H1 (cell line): Measurements from ENCODE around the gene PDS5A. TPM values are rescaled to one million over a fixed set of nuclear protein-coding genes. Genes with fewer than 3 reads are reported as not detected.

Experiments
- CTCF ChIA-PET: fragments of 300-600 bp; sonication (Branson Sonifier 250); formaldehyde crosslinking; loops from one replicate; lab custom pipeline; 2021; ENCODE audit not compliant: partially characterized antibody; lab: Charles Lee
- POLR2A ChIA-PET: fragments of 300-600 bp; sonication (Branson Sonifier 250); formaldehyde crosslinking; loops from one replicate; lab custom pipeline; 2021; ENCODE audit warnings: inconsistent platforms; ENCODE audit not compliant: partially characterized antibody; lab: Charles Lee
- DNase-seq, 2 experiments: peaks; one replicate each; pipeline versions ENCODE4 v3.0.0 to v3.0.0-alpha.2; 2010 to 2022; ENCODE audit warnings: low spot score in 2 of 2, low read depth in 1 of 2, mixed read lengths in 1 of 2
- FAIRE-seq: peaks from 2 replicates; lab custom pipeline; 2011; peaks lifted over from hg19 to GRCh38; lab: Jason Lieb, UNC
- H2AFZ ChIP-seq: 2 replicates; pipeline ENCODE4 v1.8.1; 2012; ENCODE audit warnings: low read length, inconsistent platforms
- H2AK5ac ChIP-seq: 2 replicates; pipeline ENCODE4 v1.6.1; 2013; ENCODE audit warnings: low read depth, low read length
- H2BK120ac ChIP-seq: replicated peaks from 2 replicates; pipeline ENCODE3; 2013; ENCODE audit warnings: low read depth, low read length, inconsistent platforms
- H2BK12ac ChIP-seq: 2 replicates; pipeline ENCODE4 v1.6.1; 2013; ENCODE audit warnings: low read depth, low read length
- H2BK15ac ChIP-seq: 2 replicates; pipeline ENCODE4 v1.6.1; 2013; ENCODE audit warnings: low read length
- H2BK20ac ChIP-seq: 2 replicates; pipeline ENCODE4 v1.6.1; 2013; ENCODE audit warnings: low read length
- H2BK5ac ChIP-seq: 2 replicates; pipeline ENCODE4 v1.6.1; 2013; ENCODE audit warnings: low read depth, low read length
- H3K14ac ChIP-seq: 2 replicates; pipeline ENCODE4 v1.6.1; 2013; ENCODE audit warnings: inconsistent platforms; ENCODE audit not compliant: insufficient read length
- H3K18ac ChIP-seq: 2 replicates; pipeline ENCODE4 v1.6.1; 2013; ENCODE audit warnings: low read length; ENCODE audit errors: extremely low read depth
- H3K23ac ChIP-seq: 2 replicates; pipeline ENCODE4 v1.6.1; 2013; ENCODE audit warnings: inconsistent platforms; ENCODE audit not compliant: insufficient read length
- H3K23me2 ChIP-seq: 2 replicates; pipeline ENCODE4 v1.6.1; 2013; ENCODE audit warnings: low read depth, low read length
- H3K27ac ChIP-seq: 2 replicates; pipeline ENCODE4 v1.6.1; 2011; ENCODE audit warnings: low read depth, low read length, inconsistent platforms
- H3K27me3 ChIP-seq, 4 experiments: replicated peaks in 1 of 4; 1 replicate in 1 of 4; 2 replicates in 3 of 4; pipeline versions ENCODE4 v1.6.1 to v1.8.1; 2011 to 2013; ENCODE audit warnings: low read length in 3 of 4, mild to moderate bottlenecking in 3 of 4, inconsistent platforms in 2 of 4, mixed read lengths in 2 of 4, moderate library complexity in 1 of 4; ENCODE audit not compliant: control insufficient read depth in 3 of 4, insufficient read depth in 3 of 4; ENCODE audit errors: extremely low read depth in 1 of 4
- H3K36me3 ChIP-seq, 4 experiments: 2 replicates each; pipeline versions ENCODE4 v1.6.1 to v1.8.1; 2011 to 2013; ENCODE audit warnings: mild to moderate bottlenecking in 4 of 4, low read length in 3 of 4, moderate library complexity in 2 of 4, control low read depth in 1 of 4, inconsistent platforms in 1 of 4; ENCODE audit not compliant: insufficient read depth in 4 of 4, control insufficient read depth in 2 of 4
- H3K4ac ChIP-seq: replicated peaks from 2 replicates; pipeline ENCODE3; 2013; ENCODE audit warnings: low read length, low read depth, mixed read lengths, inconsistent platforms; ENCODE audit not compliant: insufficient read length
- H3K4me1 ChIP-seq, 4 experiments: replicated peaks in 1 of 4; 1 replicate in 1 of 4; 2 replicates in 3 of 4; pipeline versions ENCODE4 v1.6.1 to v1.8.1; 2011 to 2013; ENCODE audit warnings: low read length in 3 of 4, inconsistent platforms in 2 of 4, mixed read lengths in 1 of 4; ENCODE audit not compliant: insufficient read depth in 4 of 4, control insufficient read depth in 3 of 4
- H3K4me2 ChIP-seq, 2 experiments: 2 replicates each; pipeline versions ENCODE4 v1.6.1 to v1.8.1; 2011 to 2013; ENCODE audit warnings: low read depth in 2 of 2, low read length in 2 of 2, control low read depth in 1 of 2, inconsistent platforms in 1 of 2, mild to moderate bottlenecking in 1 of 2; ENCODE audit not compliant: insufficient read depth in 1 of 2
- H3K4me3 ChIP-seq, 4 experiments: fragments of 200-600, 300-600 bp in 1 of 4; sonication (generic), shearing (Covaris generic), sonication (Bioruptor Twin) in 1 of 4; 2 replicates each; pipeline versions ENCODE4 v1.5.1 to v1.8.1; 2011 to 2016; ENCODE audit warnings: low read length in 4 of 4, low read depth in 3 of 4, control low read depth in 2 of 4, inconsistent platforms in 2 of 4, mild to moderate bottlenecking in 2 of 4, mixed read lengths in 1 of 4, moderate library complexity in 1 of 4; ENCODE audit not compliant: insufficient read depth in 2 of 4; ENCODE audit errors: extremely low read depth in 1 of 4
- H3K56ac ChIP-seq: replicated peaks from 2 replicates; pipeline ENCODE3; 2013; ENCODE audit warnings: low read depth, mild to moderate bottlenecking, mixed read lengths, low read length, inconsistent platforms; ENCODE audit not compliant: insufficient read length
- H3K79me1 ChIP-seq: 2 replicates; pipeline ENCODE4 v1.6.1; 2013; ENCODE audit warnings: low read depth, low read length, control low read depth
- H3K79me2 ChIP-seq, 2 experiments: 2 replicates each; pipeline versions ENCODE4 v1.6.1 to v1.8.1; 2012 to 2013; ENCODE audit warnings: low read length in 2 of 2, mild to moderate bottlenecking in 2 of 2, inconsistent platforms in 1 of 2; ENCODE audit not compliant: insufficient read depth in 2 of 2, control insufficient read depth in 1 of 2
- H3K9ac ChIP-seq, 4 experiments: replicated peaks in 1 of 4; 1 replicate in 1 of 4; 2 replicates in 3 of 4; pipeline versions ENCODE4 v1.6.1 to v1.8.1; 2011 to 2013; ENCODE audit warnings: low read depth in 3 of 4, low read length in 3 of 4, control low read depth in 2 of 4, mild to moderate bottlenecking in 2 of 4, moderate library complexity in 2 of 4, inconsistent platforms in 1 of 4; ENCODE audit errors: extremely low read depth in 1 of 4
- H3K9me3 ChIP-seq, 2 experiments: 2 replicates each; pipeline versions ENCODE4 v1.6.1 to v1.8.1; 2012 to 2013; ENCODE audit warnings: mild to moderate bottlenecking in 2 of 2, moderate library complexity in 2 of 2, control low read depth in 1 of 2, inconsistent platforms in 1 of 2, low read depth in 1 of 2, low read length in 1 of 2, mixed read lengths in 1 of 2; ENCODE audit not compliant: insufficient read depth in 2 of 2
- H4K20me1 ChIP-seq, 2 experiments: replicated peaks in 1 of 2; 2 replicates each; pipeline versions ENCODE3 to v1.8.1; 2011 to 2013; ENCODE audit warnings: inconsistent platforms in 2 of 2, low read length in 2 of 2, mild to moderate bottlenecking in 1 of 2; ENCODE audit not compliant: insufficient read depth in 2 of 2, control insufficient read depth in 1 of 2
- H4K5ac ChIP-seq: 2 replicates; pipeline ENCODE4 v1.6.1; 2013; ENCODE audit warnings: low read length, low read depth, mixed read lengths, inconsistent platforms; ENCODE audit not compliant: insufficient read length
- H4K8ac ChIP-seq: 2 replicates; pipeline ENCODE4 v1.8.0; 2013; ENCODE audit warnings: mild to moderate bottlenecking, moderate library complexity, low read length, inconsistent platforms; ENCODE audit not compliant: insufficient read depth; ENCODE audit errors: extremely low read depth
- H4K91ac ChIP-seq: replicated peaks from 2 replicates; pipeline ENCODE3; 2013; ENCODE audit warnings: low read length, mixed read lengths, inconsistent platforms; ENCODE audit not compliant: insufficient read length
- BACH1 ChIP-seq: IDR thresholded peaks from 2 replicates; pipeline ENCODE4 v1.6.1; 2012; ENCODE audit warnings: low read length, improper control_type of control experiment
- CEBPB ChIP-seq: IDR thresholded peaks from 2 replicates; pipeline ENCODE4 v1.6.1; 2012; ENCODE audit warnings: low read depth, low read length
- CHD1 ChIP-seq: IDR thresholded peaks from 2 replicates; pipeline ENCODE4 v1.6.1; 2012; ENCODE audit warnings: low read depth, low read length, improper control_type of control experiment
- EP300 ChIP-seq, 2 experiments: IDR thresholded peaks; 1 replicate in 1 of 2; 2 replicates in 1 of 2; pipeline ENCODE4 v1.6.1; 2011 to 2012; ENCODE audit warnings: low read depth in 2 of 2, low read length in 2 of 2, mild to moderate bottlenecking in 2 of 2, borderline replicate concordance in 1 of 2, inconsistent platforms in 1 of 2, moderate library complexity in 1 of 2
- JUN ChIP-seq: IDR thresholded peaks from 2 replicates; pipeline ENCODE4 v1.6.1; 2011; ENCODE audit warnings: low read depth, mild to moderate bottlenecking, improper control_type of control experiment, low read length
- KDM1A ChIP-seq: fragments of 200-600, 300-600 bp; sonication (generic); IDR thresholded peaks from 2 replicates; pipeline ENCODE4 v1.7.1; 2016; ENCODE audit warnings: mild to moderate bottlenecking, low read length, borderline replicate concordance
- KDM4A ChIP-seq: IDR thresholded peaks from one replicate; pipeline ENCODE4 v1.7.1; 2012; ENCODE audit warnings: low read depth, mild to moderate bottlenecking, moderate library complexity, low read length, inconsistent platforms; ENCODE audit not compliant: severe bottlenecking
- MAX ChIP-seq: IDR thresholded peaks from 2 replicates; pipeline ENCODE4 v1.6.1; 2012; ENCODE audit warnings: inconsistent platforms
- RXRA ChIP-seq: IDR thresholded peaks from 2 replicates; pipeline ENCODE4 v1.6.1; 2011; ENCODE audit warnings: low read depth, mild to moderate bottlenecking, low read length, moderate library complexity; ENCODE audit not compliant: insufficient read depth
- SAP30 ChIP-seq: fragments of 300-600 bp; sonication (generic); IDR thresholded peaks from 2 replicates; pipeline ENCODE4 v1.7.1; 2012; ENCODE audit warnings: low read length, moderate library complexity, mild to moderate bottlenecking, inconsistent platforms; ENCODE audit not compliant: insufficient read depth, insufficient replicate concordance
- TAF1 ChIP-seq: IDR thresholded peaks from 2 replicates; pipeline ENCODE4 v1.6.1; 2011; ENCODE audit warnings: mild to moderate bottlenecking, low read depth, low read length
- TEAD4 ChIP-seq: IDR thresholded peaks from 2 replicates; pipeline ENCODE4 v1.6.1; 2012; ENCODE audit warnings: low read depth, low read length, inconsistent platforms, mixed read lengths
- USF2 ChIP-seq: IDR thresholded peaks from 2 replicates; pipeline ENCODE4 v1.6.1; 2011; ENCODE audit warnings: low read length, improper control_type of control experiment
- WGBS, 2 experiments: shearing (Covaris generic) in 1 of 2; methylation state at CpG; one replicate each; pipeline versions ENCODE4 v1.1.6 to v1.1.7; 2013 to 2015; ENCODE audit warnings: low lambda C conversion rate in 2 of 2, mixed read lengths in 2 of 2, inconsistent platforms in 1 of 2, low coverage in 1 of 2, missing lambda C conversion rate in 1 of 2; ENCODE audit not compliant: insufficient replicate concordance in 2 of 2, insufficient coverage in 1 of 2, insufficient read length in 1 of 2; ENCODE audit errors: extremely low coverage in 1 of 2, missing lambda C conversion rate in 1 of 2; 5-methylcytosine and 5-hydroxymethylcytosine counted together
- polyA plus RNA-seq, 7 experiments: library from polyadenylated mRNA; depleted of rRNA in 3 of 7; stranded (reverse) in 5 of 7; unstranded in 2 of 7; fragments of >200 nt in 5 of 7; fragments of 200-250 nt in 2 of 7; gene quantifications; 1 replicate in 5 of 7; 2 replicates in 1 of 7; 4 replicates in 1 of 7; pipeline versions ENCODE4 v1.2.1 to v1.2.3, GENCODE V29; 2011 to 2013; ENCODE audit warnings: missing spikeins in 2 of 7, mixed read lengths in 2 of 7
- total RNA-seq: library from RNA; stranded (reverse); fragmentation: NEBNext Ultra II Directional; extraction: Animal tissue kit (Norgen Biotek cat#: 25700); gene quantifications from 2 replicates; pipeline ENCODE4 v1.2.1, GENCODE V29; 2021

Gene PDS5A
- total and polyA plus RNA-seq, 2 of the 8 experiments (the other 6 are each of a cell fraction or from before 2014, with no cell fraction given), result 15.5 to 76.6 TPM

GRCh38 chr4:39931441-39931901, 46.2 kb downstream of the PDS5A start:
- no peak overlapping the region for H3K4me2 ChIP-seq
- no peak overlapping the region for H2BK120ac ChIP-seq
- H3K27me3 ChIP-seq, result no peaks in the 10 kb centered on the region
- no peak overlapping the region for H3K27ac ChIP-seq
- peaks cover 6 to 76% of the 10 kb centered on the region in 2 experiments for H3K79me2 ChIP-seq
- peaks cover 0 to 14% (median 0%) of the 10 kb centered on the region in 4 experiments; a peak in 2 of 8 replicates for H3K36me3 ChIP-seq
- H3K4ac ChIP-seq, result no peak overlapping the region
- H4K5ac ChIP-seq, result no peak overlapping the region
- DNase-seq, result no peak
- H4K8ac ChIP-seq, result no peak overlapping the region
- H3K56ac ChIP-seq, result no peak overlapping the region
- no peak overlapping the region for H3K14ac ChIP-seq
- H4K20me1 ChIP-seq, result no peaks in the 10 kb centered on the region
- no peak overlapping the region for H4K91ac ChIP-seq
- H2BK5ac ChIP-seq, result no peak overlapping the region
- no peak overlapping the region for H3K4me3 ChIP-seq
- H3K18ac ChIP-seq, result no peak overlapping the region
- H3K9ac ChIP-seq, result no peak overlapping the region
- no peak overlapping the region for H2AK5ac ChIP-seq
- H2BK15ac ChIP-seq, result no peak overlapping the region
- no peaks in the 10 kb centered on the region for H3K23me2 ChIP-seq
- CTCF ChIA-PET, result interaction anchor here (0.5 kb wide), 1 partner anchor 29 kb away, joined by 3 read pairs; no protein-coding TSS in a partner anchor
- no peaks in the 10 kb centered on the region for H3K9me3 ChIP-seq
- H2BK12ac ChIP-seq, result no peak overlapping the region
- H3K4me1 ChIP-seq, result peaks cover 0 to 5% (median 0%) of the 10 kb centered on the region in 4 experiments; a peak in 3 of 7 replicates
- no peak overlapping the region for H3K23ac ChIP-seq
- no peak for FAIRE-seq
- no peak overlapping the region for H2BK20ac ChIP-seq
- no peak overlapping the region for H2AFZ ChIP-seq
- peaks cover 7% of the 10 kb centered on the region for H3K79me1 ChIP-seq
- POLR2A ChIA-PET, result no interaction called here
- WGBS, 2 experiments, result 96% methylated on average over 5 of the region's 5 CpGs; no CpG with 5 or more reads in 1 of the 2 experiments
- TF ChIP-seq EP300 (IDR thresholded peaks at IDR 0.05; ENCODE audit: borderline replicate concordance in 1 of 2, low read depth in 2 of 2, low read length in 2 of 2) (no peak), SAP30 (no peak), TAF1 (no peak), TEAD4 (no peak), MAX (no peak), BACH1 (no peak), CEBPB (no peak), JUN (no peak), RXRA (no peak), USF2 (no peak), KDM1A (no peak), KDM4A (no peak), CHD1 (no peak)
